ENCODE data around the gene SPARC. TPM values are rescaled to one million over a fixed set of nuclear protein-coding genes. Genes with fewer than 3 reads are reported as not detected.

SPARC gene
- polyA plus RNA-seq, 1 of the 3 experiments (the other 2 are of a cell fraction) = 1,115 TPM

GRCh38 chr5:151614565-151614964 lies 72.2 kb downstream of the SPARC start (continued):
- TF ChIP-seq REST (IDR thresholded peaks at IDR 0.05; ENCODE audit: low read depth, low read length) (no peak), ELF1 (IDR thresholded peaks at IDR 0.05) (no peak), ZBTB33 (IDR thresholded peaks at IDR 0.05; ENCODE audit: borderline replicate concordance, low read depth) (no peak), GABPA (IDR thresholded peaks at IDR 0.05; ENCODE audit: low read depth) (no peak), GATA2 (CRISPR knock-in tag; IDR thresholded peaks at IDR 0.05) (no peak)

- H3K9me2 ChIP-seq = no peaks in the 10 kb centered on the region
- no peak for DNase-seq
- H3F3A ChIP-seq (replicated peaks; ENCODE audit: insufficient read depth) = no peaks in the 10 kb centered on the region
- H3K4me3 ChIP-seq (ENCODE audit: low read depth in 2 of 2, low read length in 1 of 2) = no peak overlapping the region
- no peaks in the 10 kb centered on the region for H3K36me3 ChIP-seq (replicated peaks in 1 of 2; ENCODE audit: control insufficient read depth in 1 of 2, insufficient read depth in 2 of 2, low read length in 1 of 2)
- H2AFZ ChIP-seq (ENCODE audit: low read depth) = no peak overlapping the region
- no peaks in the 10 kb centered on the region for H4K20me1 ChIP-seq (ENCODE audit: insufficient read depth)
- H3K4me1 ChIP-seq (ENCODE audit: control insufficient read depth in 1 of 2, insufficient read depth in 2 of 2, low read depth in 1 of 2, low read length in 1 of 2) = no peaks in the 10 kb centered on the region
- no peak overlapping the region for H3K4me2 ChIP-seq
- H3K79me2 ChIP-seq (ENCODE audit: insufficient read depth) = no peaks in the 10 kb centered on the region
- H3K27me3 ChIP-seq (ENCODE audit: insufficient read depth) = no peaks in the 10 kb centered on the region
- no peak overlapping the region for H3K9ac ChIP-seq
- H3K9me3 ChIP-seq = no peaks in the 10 kb centered on the region
- H3K27ac ChIP-seq (ENCODE audit: low read depth in 2 of 2, low read length in 1 of 2) = no peak overlapping the region
- CTCF ChIA-PET = interaction anchor here (2.4 kb wide), 1 partner anchor 39 kb away, joined by 8 read pairs; no protein-coding TSS in a partner anchor
- POLR2A ChIA-PET = no interaction called here
- WGBS (ENCODE audit: low lambda C conversion rate) = 63% methylated on average over 8 of the region's 8 CpGs
- TF ChIP-seq RXRA (IDR thresholded peaks at IDR 0.05; ENCODE audit: borderline replicate concordance, low read depth) (no peak), CHD2 (IDR thresholded peaks at IDR 0.05; ENCODE audit: low read length, partially characterized antibody) (no peak), GABPA (IDR thresholded peaks at IDR 0.05; ENCODE audit: low read depth) (no peak)
These were observed 73.9 kb downstream of the SPARC start for GRCh38 chr5:151612689-151613427.
